RWPE1 (cell line): ENCODE data around the gene DMD.

ENCODE experiments used
- CTCF ChIA-PET: fragments of 350-600 bp; sonication (Branson Sonifier 250); formaldehyde crosslinking; extraction: SDS; loops from one replicate; lab custom pipeline; 2021; lab: Yijun Ruan, JAX
- POLR2A ChIA-PET: fragments of 400-600 bp; formaldehyde crosslinking; extraction: SDS; loops from one replicate; lab custom pipeline; 2020; ENCODE audit warnings: antibody characterized with exemption; ENCODE audit not compliant: low non-redundant PET; lab: Yijun Ruan, JAX
- DNase-seq: peaks from one replicate; pipeline ENCODE4 v3.0.0; 2012; ENCODE audit warnings: low spot score
- H3K27ac ChIP-seq: fragments of 450-650 bp; 2 replicates; pipeline ENCODE4 v1.5.1; 2017
- CTCF ChIP-seq: fragments of 450-650 bp; conservative IDR thresholded peaks from 2 replicates; pipeline ENCODE4 v1.5.1; 2017; ENCODE audit warnings: low read depth, mild to moderate bottlenecking

DMD gene

GRCh38 chrX:31702222-31702621 is 1509.1 kb downstream of the DMD start:
- ChIA-PET POLR2A (no interaction called here), CTCF (no interaction called here)
- no peak overlapping the region for H3K27ac ChIP-seq
- DNase-seq, result no peak
- no peak for TF ChIP-seq CTCF

GRCh38 chrX:31697294-31697916 is 1513.9 kb downstream of the DMD start:
- DNase-seq, result no peak
- TF ChIP-seq CTCF, result no peak
- ChIA-PET CTCF (no interaction called here), POLR2A (no interaction called here)
- no peak overlapping the region for H3K27ac ChIP-seq

- TF ChIP-seq CTCF, result no peak
- no peak overlapping the region for H3K27ac ChIP-seq
- POLR2A ChIA-PET, result no interaction called here
- DNase-seq, result no peak
- CTCF ChIA-PET, result no interaction called here
These were observed 1531.5 kb downstream of the DMD start for GRCh38 chrX:31679861-31680260.

- ChIA-PET POLR2A (no interaction called here), CTCF (no interaction called here)
- no peak overlapping the region for H3K27ac ChIP-seq
- no peak for TF ChIP-seq CTCF
- DNase-seq, result no peak
These were observed 1541.1 kb downstream of the DMD start for GRCh38 chrX:31670245-31670644.

GRCh38 chrX:31665454-31665853 is 1545.9 kb downstream of the DMD start:
- DNase-seq, result no peak
- CTCF ChIA-PET, result interaction anchor here (0.6 kb wide), 1 partner anchor 386 kb away, joined by 3 read pairs; no protein-coding TSS in a partner anchor
- POLR2A ChIA-PET, result no interaction called here
- H3K27ac ChIP-seq, result no peak overlapping the region
- no peak for TF ChIP-seq CTCF

- POLR2A ChIA-PET, result no interaction called here
- TF ChIP-seq CTCF, result no peak
- H3K27ac ChIP-seq, result no peak overlapping the region
- no peak for DNase-seq
- CTCF ChIA-PET, result no interaction called here
These were observed 1548.2 kb downstream of the DMD start for GRCh38 chrX:31663172-31663571.
